HepG2 (cell line): Measurements from ENCODE around the gene MISFA. TPM values are rescaled to one million over a fixed set of nuclear protein-coding genes. Genes with fewer than 3 reads are reported as not detected.

Experiments used
- ATAC-seq: fragments of 200-7000 bp; cut with Tn5 transposase; 3 replicates; pipeline ENCODE4 v1.9.1; 2020; ENCODE audit warnings: mild to moderate bottlenecking, moderate library complexity
- BruUV-seq: library from RNA; stranded (reverse); fragments of 400-500 nt; replicated peaks from 2 replicates; lab custom pipeline; 2021; lab: Mats Ljungman, UMichigan
- CTCF ChIA-PET: fragments of 300-600 bp; formaldehyde crosslinking; extraction: SDS; loops from one replicate; lab custom pipeline; 2021; ENCODE audit warnings: low total read pairs, inconsistent platforms, low intra/inter-chr PET ratio; lab: Yijun Ruan, JAX
- POLR2A ChIA-PET: fragments of 350-600 bp; sonication (Branson Sonifier 250); formaldehyde crosslinking; loops from one replicate; lab custom pipeline; 2020; ENCODE audit warnings: antibody characterized with exemption, inconsistent platforms; lab: Yijun Ruan, JAX
- DNase-seq: peaks from one replicate; pipeline ENCODE4 v3.0.0-alpha.2; 2015; ENCODE audit warnings: low spot score
- FAIRE-seq: peaks from 3 replicates; lab custom pipeline; 2011; peaks lifted over from hg19 to GRCh38; lab: Jason Lieb, UNC
- H2AFZ ChIP-seq: one replicate; pipeline ENCODE4 v1.6.1; 2011; ENCODE audit warnings: low read length, inconsistent platforms
- H3K27ac ChIP-seq: fragments of 300-600 bp; 3 replicates; pipeline ENCODE4 v1.8.0; 2011; ENCODE audit warnings: mixed run types, mild to moderate bottlenecking, mixed read lengths, low read length, inconsistent platforms; ENCODE audit not compliant: insufficient read depth; ENCODE audit errors: extremely low read length
- H3K27me3 ChIP-seq, 2 experiments: fragments of 200-600 bp in 1 of 2; 2 replicates in 1 of 2; 3 replicates in 1 of 2; pipeline versions ENCODE4 v1.6.0 to v1.8.0; 2011; ENCODE audit warnings: low read length in 2 of 2, mild to moderate bottlenecking in 2 of 2, moderate library complexity in 2 of 2, inconsistent platforms in 1 of 2; ENCODE audit not compliant: insufficient read depth in 2 of 2, control insufficient read depth in 1 of 2
- H3K36me3 ChIP-seq, 2 experiments: fragments of 200-600 bp in 1 of 2; replicated peaks in 1 of 2; 2 replicates in 1 of 2; 3 replicates in 1 of 2; pipeline versions ENCODE4 v1.5.1 to v1.8.0; 2011; ENCODE audit warnings: low read length in 2 of 2, inconsistent platforms in 1 of 2; ENCODE audit not compliant: insufficient read depth in 2 of 2, control insufficient read depth in 1 of 2
- H3K4me1 ChIP-seq: 2 replicates; pipeline ENCODE4 v1.5.1; 2012; ENCODE audit warnings: low read length, inconsistent platforms; ENCODE audit not compliant: insufficient read depth
- H3K4me2 ChIP-seq: 2 replicates; pipeline ENCODE4 v1.6.0; 2011; ENCODE audit warnings: low read depth, low read length, inconsistent platforms
- H3K4me3 ChIP-seq, 3 experiments: fragments of 200-600 bp in 1 of 3; sonication (generic), shearing (Covaris generic) in 1 of 3; replicated peaks in 1 of 3; 2 replicates each; pipeline ENCODE4 v1.5.1; 2011 to 2016; ENCODE audit warnings: low read length in 3 of 3, inconsistent platforms in 2 of 3, low read depth in 2 of 3, mild to moderate bottlenecking in 2 of 3, control low read depth in 1 of 3, mixed read lengths in 1 of 3; ENCODE audit not compliant: insufficient read depth in 1 of 3
- H3K79me2 ChIP-seq: one replicate; pipeline ENCODE4 v1.6.1; 2011; ENCODE audit warnings: low read length, inconsistent platforms; ENCODE audit not compliant: insufficient read depth
- H3K9ac ChIP-seq: 2 replicates; pipeline ENCODE4 v1.6.0; 2011; ENCODE audit warnings: mild to moderate bottlenecking, low read depth, low read length, inconsistent platforms; ENCODE audit not compliant: insufficient read depth
- H3K9me3 ChIP-seq: 2 replicates; pipeline ENCODE4 v1.5.1; 2012; ENCODE audit warnings: mild to moderate bottlenecking, low read length
- H4K20me1 ChIP-seq: 2 replicates; pipeline ENCODE4 v1.6.0; 2011; ENCODE audit warnings: inconsistent platforms, mild to moderate bottlenecking, low read length, moderate library complexity; ENCODE audit not compliant: insufficient read depth
- ADNP ChIP-seq: sonication (generic); formaldehyde crosslinking; IDR thresholded peaks from 2 replicates; pipeline ENCODE4 v1.4.0; 2020; ENCODE audit warnings: missing genetic modification reagents
- ARID5B ChIP-seq: IDR thresholded peaks from 2 replicates; pipeline ENCODE4 v1.4.0; 2020; ENCODE audit warnings: mild to moderate bottlenecking, missing genetic modification reagents
- FOXP1 ChIP-seq, 2 experiments: fragments of 450-650 bp in 1 of 2; IDR thresholded peaks; 2 replicates each; pipeline ENCODE4 v1.6.1; 2017 to 2018; ENCODE audit warnings: antibody characterized with exemption in 1 of 2
- GABPB1 ChIP-seq: IDR thresholded peaks from 2 replicates; pipeline ENCODE4 v1.6.1; 2016; ENCODE audit warnings: mild to moderate bottlenecking, missing genetic modification reagents, moderate library complexity, missing compliant biosample characterization
- GATAD2A ChIP-seq: IDR thresholded peaks from 2 replicates; pipeline ENCODE4 v1.6.1; 2016
- HINFP ChIP-seq: sonication (generic); formaldehyde crosslinking; IDR thresholded peaks from 2 replicates; pipeline ENCODE4 v1.4.0; 2020; ENCODE audit warnings: low read depth, mild to moderate bottlenecking, missing genetic modification reagents
- JDP2 ChIP-seq: sonication (generic); formaldehyde crosslinking; IDR thresholded peaks from 2 replicates; pipeline ENCODE4 v1.8.1; 2022; ENCODE audit warnings: missing genetic modification reagents, borderline replicate concordance
- KAT8 ChIP-seq: IDR thresholded peaks from 2 replicates; pipeline ENCODE4 v1.6.1; 2016; ENCODE audit warnings: missing genetic modification reagents, missing compliant biosample characterization
- KDM5A ChIP-seq: fragments of 200-600 bp; sonication (generic); IDR thresholded peaks from 2 replicates; pipeline ENCODE4 v1.7.0; 2018; ENCODE audit warnings: antibody characterized with exemption, mild to moderate bottlenecking, low read length, borderline replicate concordance
- MED1 ChIP-seq: sonication (generic); formaldehyde crosslinking; IDR thresholded peaks from 2 replicates; pipeline ENCODE4 v1.4.0; 2020; ENCODE audit warnings: missing genetic modification reagents
- MIER2 ChIP-seq: IDR thresholded peaks from 2 replicates; pipeline ENCODE4 v1.6.1; 2016; ENCODE audit warnings: missing biosample characterization, missing genetic modification reagents
- MXD4 ChIP-seq: IDR thresholded peaks from 2 replicates; pipeline ENCODE4 v1.6.1; 2016; ENCODE audit warnings: mild to moderate bottlenecking, missing biosample characterization, missing genetic modification reagents
- NFRKB ChIP-seq: fragments of 450-650 bp; IDR thresholded peaks from 2 replicates; pipeline ENCODE4 v1.6.1; 2017
- NRL ChIP-seq: sonication (generic); formaldehyde crosslinking; IDR thresholded peaks from 2 replicates; pipeline ENCODE4 v1.5.0; 2020; ENCODE audit warnings: missing genetic modification reagents, mild to moderate bottlenecking, moderate library complexity, borderline replicate concordance
- PHF21A ChIP-seq: sonication (generic); formaldehyde crosslinking; IDR thresholded peaks from 2 replicates; pipeline ENCODE4 v1.5.0; 2020; ENCODE audit warnings: mild to moderate bottlenecking, missing genetic modification reagents
- SP2 ChIP-seq: sonication (generic); formaldehyde crosslinking; IDR thresholded peaks from 2 replicates; pipeline ENCODE4 v1.5.1; 2020; ENCODE audit warnings: mild to moderate bottlenecking, missing genetic modification reagents
- ZFP37 ChIP-seq: sonication (generic); formaldehyde crosslinking; IDR thresholded peaks from 2 replicates; pipeline ENCODE4 v1.4.0; 2020; ENCODE audit warnings: missing genetic modification reagents, borderline replicate concordance
- ZNF253 ChIP-seq: sonication (generic); formaldehyde crosslinking; IDR thresholded peaks from 2 replicates; pipeline ENCODE4 v1.8.0; 2022; ENCODE audit warnings: mild to moderate bottlenecking, missing genetic modification reagents, borderline replicate concordance
- ZNF761 ChIP-seq: sonication (generic); formaldehyde crosslinking; conservative IDR thresholded peaks from 2 replicates; pipeline ENCODE4 v1.4.0; 2020; ENCODE audit warnings: mild to moderate bottlenecking, missing genetic modification reagents
- ZNF782 ChIP-seq: sonication (generic); formaldehyde crosslinking; IDR thresholded peaks from 2 replicates; pipeline ENCODE4 v1.4.0; 2020; ENCODE audit warnings: missing genetic modification reagents, mild to moderate bottlenecking, borderline replicate concordance
- ZNF883 ChIP-seq: sonication (generic); formaldehyde crosslinking; IDR thresholded peaks from 2 replicates; pipeline ENCODE4 v1.5.1; 2020; ENCODE audit warnings: mild to moderate bottlenecking, missing genetic modification reagents; ENCODE audit errors: not compliant biosample characterization
- WGBS: methylation state at CpG from one replicate; pipeline ENCODE4 v1.1.6; 2017; ENCODE audit warnings: low lambda C conversion rate; 5-methylcytosine and 5-hydroxymethylcytosine counted together
- in situ Hi-C: cut with HindIII; loops from 2 replicates; pipeline ENCODE4 v1.10.0; 2017; ENCODE audit warnings: low pct_unique_long_range_greater_than_20kb; ENCODE audit not compliant: extremely low pct_ligation_motif_present
- intact Hi-C: fragments of 100-400 bp; cut with micrococcal nuclease; formaldehyde crosslinking; loops from one replicate; pipeline ENCODE4 v1.10.0; 2022; ENCODE audit not compliant: unreplicated experiment
- polyA plus RNA-seq, 8 experiments: library from polyadenylated mRNA; depleted of rRNA in 3 of 8; stranded (reverse) in 7 of 8; unstranded in 1 of 8; fragments of >200 nt; fragmentation: Illumina TruSeq in 4 of 8; extraction: Trizol in 4 of 8; gene quantifications; 2 replicates each; pipeline versions ENCODE4 v1.2.1 to v1.2.3, GENCODE V29; 2011 to 2016; ENCODE audit warnings: low read depth in 4 of 8, missing spikeins in 1 of 8, mixed read lengths in 1 of 8; ENCODE audit not compliant: insufficient read depth in 1 of 8
- total RNA-seq, 5 experiments: library from RNA; depleted of rRNA; stranded (reverse); fragments of >200 nt; fragmentation: Illumina TruSeq; extraction: Trizol; gene quantifications; 2 replicates each; pipeline ENCODE4 v1.2.3, GENCODE V29; 2016; ENCODE audit warnings: low read depth in 1 of 5
- TF ChIP-seq, protein P1 (sequence below): IDR thresholded peaks from 2 replicates; pipeline ENCODE4 v1.6.1; 2016; ENCODE audit warnings: missing genetic modification reagents, missing compliant biosample characterization

The MISFA gene
- total and polyA plus RNA-seq, 2 of the 13 experiments (the other 11 are each of a cell fraction or from before 2014, with no cell fraction given), result 1.4 to 5.4 TPM

- in situ Hi-C loops (no loop called here), intact Hi-C loops (no loop called here)
- Histone ChIP-seq H3K9ac (no peak overlapping the region), H3K4me2 (no peak overlapping the region), H3K36me3 (peaks cover under 1 to 5% of the 10 kb centered on the region in 2 experiments; a peak in 4 of 5 replicates), H2AFZ (no peak overlapping the region), H3K79me2 (no peaks in the 10 kb centered on the region), H3K4me1 (peaks cover 64% of the 10 kb centered on the region), H3K27ac (no peak overlapping the region), H3K9me3 (no peaks in the 10 kb centered on the region), H3K27me3 (no peaks in the 10 kb centered on the region), H3K4me3 (no peak overlapping the region), H4K20me1 (no peaks in the 10 kb centered on the region)
- ChIA-PET POLR2A (no interaction called here), CTCF (no interaction called here)
- no peak for ATAC-seq
- no TSS peak for BruUV-seq
- no peak for DNase-seq
- WGBS, result 13% methylated on average over 1 of the region's 1 CpG
- FAIRE-seq, result no peak
- TF ChIP-seq ARID5B (CRISPR knock-in tag), result 0 out of 2 replicates have a peak, but pooled peaks have one; percentile 14
- TF ChIP-seq NRL (CRISPR knock-in tag), result no peak
- TF ChIP-seq KDM5A, result no peak
- TF ChIP-seq PHF21A (CRISPR knock-in tag), result no peak
- TF ChIP-seq FOXP1 (IDR thresholded peaks at IDR 0.05), result no peak
- TF ChIP-seq FOXP1 (CRISPR knock-in tag; IDR thresholded peaks at IDR 0.05), result peak; percentile 75
- no peak for TF ChIP-seq MED1
- TF ChIP-seq ADNP (CRISPR knock-in tag), result no peak
- TF ChIP-seq, protein P1, sequence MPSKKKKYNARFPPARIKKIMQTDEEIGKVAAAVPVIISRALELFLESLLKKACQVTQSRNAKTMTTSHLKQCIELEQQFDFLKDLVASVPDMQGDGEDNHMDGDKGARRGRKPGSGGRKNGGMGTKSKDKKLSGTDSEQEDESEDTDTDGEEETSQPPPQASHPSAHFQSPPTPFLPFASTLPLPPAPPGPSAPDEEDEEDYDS (CRISPR knock-in tag), result no peak
- TF ChIP-seq NFRKB, result no peak
- no peak for TF ChIP-seq KAT8 (CRISPR knock-in tag)
- TF ChIP-seq ZNF883 (CRISPR knock-in tag), result no peak
- no peak for TF ChIP-seq ZNF253 (CRISPR knock-in tag)
- no peak for TF ChIP-seq ZNF782
- no peak for TF ChIP-seq GABPB1
- TF ChIP-seq JDP2 (CRISPR knock-in tag), result no peak
- TF ChIP-seq SP2, result no peak
- TF ChIP-seq ZFP37 (CRISPR knock-in tag), result no peak
- TF ChIP-seq ZNF761 (CRISPR knock-in tag), result no peak
- TF ChIP-seq HINFP (CRISPR knock-in tag), result no peak
- 0 out of 2 replicates have a peak, but pooled peaks have one; percentile 16 for TF ChIP-seq GATAD2A (CRISPR knock-in tag)
- TF ChIP-seq MXD4 (CRISPR knock-in tag), result no peak
- TF ChIP-seq MIER2 (CRISPR knock-in tag), result no peak
Observed at GRCh38 chr11:18575361-18575760, 24.2 kb upstream of the MISFA start.
